OCI-LY7 (cell line): ENCODE results near the gene PDE10A.

Source experiments
- CTCF ChIP-seq: fragments of 200-600 bp; sonication (generic); conservative IDR thresholded peaks from 2 replicates; pipeline ENCODE4 v1.5.1; 2014; ENCODE audit warnings: mild to moderate bottlenecking, antibody characterized with exemption, low read length, moderate library complexity, mixed read lengths
- EZH2phosphoT487 ChIP-seq: fragments of 200-600 bp; sonication (generic); IDR thresholded peaks from 2 replicates; pipeline ENCODE4 v1.6.1; 2018; ENCODE audit warnings: low read depth, borderline replicate concordance, mild to moderate bottlenecking, mixed run types, antibody characterized with exemption, low read length, moderate library complexity, mixed read lengths

DNA sequence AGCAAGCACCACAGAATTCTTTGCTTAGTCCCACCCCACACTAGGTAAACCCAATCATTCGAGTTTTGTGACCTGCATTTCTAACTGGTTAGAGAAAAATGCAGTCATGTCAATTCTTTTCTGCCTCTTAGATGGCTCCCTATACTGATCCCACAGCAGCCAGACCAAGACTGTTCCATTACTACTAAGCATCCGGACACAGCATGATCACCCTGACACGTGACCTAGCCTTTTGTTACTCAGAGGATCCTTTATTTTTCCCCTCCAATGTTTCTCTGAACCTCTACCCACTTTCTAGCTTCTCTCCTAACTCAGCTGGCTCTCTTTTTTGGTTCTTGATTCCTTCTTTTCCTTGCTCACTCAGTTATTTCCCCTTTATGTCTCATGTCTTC lies 87.9 kb downstream of the PDE10A start:
- TF ChIP-seq CTCF (no peak), EZH2phosphoT487 (no peak)
